ENCODE measurements around the gene PHACTR1.

The PHACTR1 gene

GRCh38 chr6:12766365-12766764, 49.8 kb downstream of the PHACTR1 start:
- Histone ChIP-seq H3K9ac (ENCODE audit: low read length) (no peak overlapping the region), H3F3A (ENCODE audit: insufficient read depth, low read length) (no peaks in the 10 kb centered on the region), H3K36me3 (ENCODE audit: insufficient read depth, low read length) (no peaks in the 10 kb centered on the region), H2AFZ (ENCODE audit: low read length) (no peak overlapping the region), H3K9me2 (ENCODE audit: low read depth, low read length) (no peaks in the 10 kb centered on the region), H3K4me1 (ENCODE audit: insufficient read depth, low read length, severe bottlenecking) (no peaks in the 10 kb centered on the region), H3K79me2 (ENCODE audit: insufficient read depth, low read length) (no peaks in the 10 kb centered on the region), H3K27ac (ENCODE audit: low read depth, low read length, poor library complexity, severe bottlenecking) (no peak overlapping the region), H3K4me2 (ENCODE audit: low read length) (no peak overlapping the region), H3K4me3 (ENCODE audit: low read depth, low read length, poor library complexity, severe bottlenecking) (no peak overlapping the region), H4K20me1 (ENCODE audit: insufficient read depth, low read length) (no peaks in the 10 kb centered on the region), H3K27me3 (ENCODE audit: insufficient read depth, low read length) (no peaks in the 10 kb centered on the region; the same call in 1 of the 2 replicates), H3K9me3 (ENCODE audit: low read length) (no peaks in the 10 kb centered on the region)
- no peak for TF ChIP-seq EZH2 (IDR thresholded peaks at IDR 0.05; ENCODE audit: borderline replicate concordance, low read length)
- TF ChIP-seq CTCF (IDR thresholded peaks at IDR 0.05; ENCODE audit: low read length) = no peak

- Histone ChIP-seq H3K9ac (ENCODE audit: low read length) (no peak overlapping the region), H3K9me3 (ENCODE audit: low read length) (no peaks in the 10 kb centered on the region), H3K4me2 (ENCODE audit: low read length) (no peak overlapping the region), H3K27me3 (ENCODE audit: insufficient read depth, low read length) (no peaks in the 10 kb centered on the region; the same call in 1 of the 2 replicates), H3K4me3 (ENCODE audit: low read depth, low read length, poor library complexity, severe bottlenecking) (no peak overlapping the region), H2AFZ (ENCODE audit: low read length) (no peak overlapping the region), H3K9me2 (ENCODE audit: low read depth, low read length) (no peaks in the 10 kb centered on the region), H3K36me3 (ENCODE audit: insufficient read depth, low read length) (no peaks in the 10 kb centered on the region), H3K27ac (ENCODE audit: low read depth, low read length, poor library complexity, severe bottlenecking) (no peak overlapping the region), H3K79me2 (ENCODE audit: insufficient read depth, low read length) (no peaks in the 10 kb centered on the region), H3F3A (ENCODE audit: insufficient read depth, low read length) (no peaks in the 10 kb centered on the region), H4K20me1 (ENCODE audit: insufficient read depth, low read length) (no peaks in the 10 kb centered on the region), H3K4me1 (ENCODE audit: insufficient read depth, low read length, severe bottlenecking) (no peaks in the 10 kb centered on the region)
- TF ChIP-seq CTCF (IDR thresholded peaks at IDR 0.05; ENCODE audit: low read length) (no peak), EZH2 (IDR thresholded peaks at IDR 0.05; ENCODE audit: borderline replicate concordance, low read length) (no peak)
These were observed 50.4 kb downstream of the PHACTR1 start for GRCh38 chr6:12767016-12767415.

- no peaks in the 10 kb centered on the region; the same call in 1 of the 2 replicates for H3K27me3 ChIP-seq (ENCODE audit: insufficient read depth, low read length)
- no peak for TF ChIP-seq CTCF (IDR thresholded peaks at IDR 0.05; ENCODE audit: low read length)
- TF ChIP-seq EZH2 (IDR thresholded peaks at IDR 0.05; ENCODE audit: borderline replicate concordance, low read length) = no peak
- H3K4me2 ChIP-seq (ENCODE audit: low read length) = no peak overlapping the region
- H3K9me3 ChIP-seq (ENCODE audit: low read length) = no peaks in the 10 kb centered on the region
- H3K4me1 ChIP-seq (ENCODE audit: insufficient read depth, low read length, severe bottlenecking) = no peaks in the 10 kb centered on the region
- no peaks in the 10 kb centered on the region for H3K9me2 ChIP-seq (ENCODE audit: low read depth, low read length)
- H3K36me3 ChIP-seq (ENCODE audit: insufficient read depth, low read length) = no peaks in the 10 kb centered on the region
- H2AFZ ChIP-seq (ENCODE audit: low read length) = no peak overlapping the region
- no peaks in the 10 kb centered on the region for H3K79me2 ChIP-seq (ENCODE audit: insufficient read depth, low read length)
- no peaks in the 10 kb centered on the region for H4K20me1 ChIP-seq (ENCODE audit: insufficient read depth, low read length)
- no peak overlapping the region for H3K4me3 ChIP-seq (ENCODE audit: low read depth, low read length, poor library complexity, severe bottlenecking)
- H3K9ac ChIP-seq (ENCODE audit: low read length) = no peak overlapping the region
- no peak overlapping the region for H3K27ac ChIP-seq (ENCODE audit: low read depth, low read length, poor library complexity, severe bottlenecking)
- no peaks in the 10 kb centered on the region for H3F3A ChIP-seq (ENCODE audit: insufficient read depth, low read length)
These were observed 53.1 kb downstream of the PHACTR1 start for GRCh38 chr6:12769556-12770256.

Measured in OCI-LY1 (cell line).